OCI-LY3 (cell line): ENCODE data around the gene CACNA2D2.

Experiments used
- H2AFZ ChIP-seq: fragments of 200-600, 300-600 bp; shearing (Covaris generic); 2 replicates; pipeline ENCODE4 v1.6.0; 2014; ENCODE audit warnings: antibody characterized with exemption, low read depth, low read length
- H3K27ac ChIP-seq: fragments of 200-600, 300-600 bp; sonication (generic); 2 replicates; pipeline ENCODE4 v1.5.1; 2014; ENCODE audit warnings: mild to moderate bottlenecking, low read length, moderate library complexity, mixed read lengths
- H3K27me3 ChIP-seq: fragments of 200-600, 300-600 bp; sonication (generic); 2 replicates; pipeline ENCODE4 v1.6.1; 2014; ENCODE audit warnings: low read depth, low read length, mixed read lengths
- H3K36me3 ChIP-seq: fragments of 200-600, 300-600 bp; sonication (generic); replicated peaks from 2 replicates; pipeline ENCODE3; 2014; ENCODE audit warnings: low read depth, low read length, mixed read lengths
- H3K4me1 ChIP-seq: fragments of 300-600, 200-600 bp; sonication (generic); 2 replicates; pipeline ENCODE4 v1.6.1; 2014; ENCODE audit warnings: low read length, mixed read lengths
- H3K4me2 ChIP-seq: fragments of 200-600, 300-600 bp; sonication (generic); 2 replicates; pipeline ENCODE4 v1.6.1; 2014; ENCODE audit warnings: low read length, mixed read lengths
- H3K4me3 ChIP-seq: fragments of 300-600, 200-600 bp; sonication (generic); 2 replicates; pipeline ENCODE4 v1.5.1; 2014; ENCODE audit warnings: antibody characterized with exemption, mild to moderate bottlenecking, low read length, moderate library complexity
- H3K79me2 ChIP-seq: fragments of 300-600, 200-600 bp; shearing (Covaris generic); 2 replicates; pipeline ENCODE4 v1.6.1; 2014; ENCODE audit warnings: mild to moderate bottlenecking, low read length, mixed read lengths
- H3K9ac ChIP-seq: fragments of 300-600, 200-600 bp; shearing (Covaris generic); 2 replicates; pipeline ENCODE4 v1.6.0; 2014; ENCODE audit warnings: mild to moderate bottlenecking, low read length, moderate library complexity
- H3K9me3 ChIP-seq: fragments of 200-600, 300-600 bp; shearing (Covaris generic); 2 replicates; pipeline ENCODE4 v1.6.1; 2014; ENCODE audit warnings: low read length, mixed read lengths; ENCODE audit not compliant: insufficient read depth
- H4K20me1 ChIP-seq: fragments of 200-600, 300-600 bp; sonication (generic); 2 replicates; pipeline ENCODE4 v1.6.1; 2016; ENCODE audit warnings: low read length, mixed read lengths; ENCODE audit not compliant: insufficient read depth
- EZH2phosphoT487 ChIP-seq: fragments of 200-600 bp; shearing (Covaris generic); IDR thresholded peaks from 2 replicates; pipeline ENCODE4 v1.6.1; 2018; ENCODE audit warnings: antibody characterized with exemption, mixed run types, low read depth
- TF ChIP-seq, protein P1 (sequence below): fragments of 200-600, 300-600 bp; sonication (generic); IDR thresholded peaks from 2 replicates; pipeline ENCODE4 v1.5.1; 2014; ENCODE audit warnings: antibody characterized with exemption, low read length, low read depth

The CACNA2D2 gene

DNA sequence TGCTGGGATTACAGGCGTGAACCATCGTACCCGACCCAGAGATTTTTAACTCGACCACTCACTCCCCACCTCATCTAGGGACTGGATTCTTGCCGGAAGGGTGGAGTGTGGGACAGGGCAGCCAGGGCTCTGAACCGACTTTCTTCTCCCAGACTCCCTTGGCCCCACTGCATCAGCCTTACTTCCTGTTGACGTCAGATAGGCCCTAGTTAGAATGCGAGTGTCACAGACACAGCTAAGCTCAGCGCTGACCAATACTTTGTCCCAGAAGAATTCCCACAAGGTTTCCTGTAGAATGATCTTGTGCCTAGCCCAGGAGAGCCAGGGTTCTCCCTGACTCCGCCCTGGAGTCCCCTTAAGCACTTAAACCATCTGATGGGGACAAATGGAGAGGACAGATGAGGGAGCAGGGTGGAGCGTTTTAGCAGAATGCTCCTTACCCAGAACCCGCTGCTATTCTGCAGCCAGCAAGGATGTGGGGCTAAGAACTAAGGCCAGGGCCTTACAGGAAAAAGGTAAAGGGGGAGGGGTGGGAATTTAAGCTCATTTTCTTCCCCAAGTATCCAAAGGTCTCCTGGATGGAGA, 169.6 kb downstream of the CACNA2D2 start:
- no peak for TF ChIP-seq EZH2phosphoT487
- TF ChIP-seq, protein P1, sequence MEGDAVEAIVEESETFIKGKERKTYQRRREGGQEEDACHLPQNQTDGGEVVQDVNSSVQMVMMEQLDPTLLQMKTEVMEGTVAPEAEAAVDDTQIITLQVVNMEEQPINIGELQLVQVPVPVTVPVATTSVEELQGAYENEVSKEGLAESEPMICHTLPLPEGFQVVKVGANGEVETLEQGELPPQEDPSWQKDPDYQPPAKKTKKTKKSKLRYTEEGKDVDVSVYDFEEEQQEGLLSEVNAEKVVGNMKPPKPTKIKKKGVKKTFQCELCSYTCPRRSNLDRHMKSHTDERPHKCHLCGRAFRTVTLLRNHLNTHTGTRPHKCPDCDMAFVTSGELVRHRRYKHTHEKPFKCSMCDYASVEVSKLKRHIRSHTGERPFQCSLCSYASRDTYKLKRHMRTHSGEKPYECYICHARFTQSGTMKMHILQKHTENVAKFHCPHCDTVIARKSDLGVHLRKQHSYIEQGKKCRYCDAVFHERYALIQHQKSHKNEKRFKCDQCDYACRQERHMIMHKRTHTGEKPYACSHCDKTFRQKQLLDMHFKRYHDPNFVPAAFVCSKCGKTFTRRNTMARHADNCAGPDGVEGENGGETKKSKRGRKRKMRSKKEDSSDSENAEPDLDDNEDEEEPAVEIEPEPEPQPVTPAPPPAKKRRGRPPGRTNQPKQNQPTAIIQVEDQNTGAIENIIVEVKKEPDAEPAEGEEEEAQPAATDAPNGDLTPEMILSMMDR, result no peak
- H3K4me3 ChIP-seq, result no peak overlapping the region
- H3K4me1 ChIP-seq, result peaks cover 18% of the 10 kb centered on the region
- H3K4me2 ChIP-seq, result no peak overlapping the region
- no peaks in the 10 kb centered on the region for H3K27me3 ChIP-seq
- H3K79me2 ChIP-seq, result peaks cover 71% of the 10 kb centered on the region
- no peaks in the 10 kb centered on the region for H3K9me3 ChIP-seq
- H4K20me1 ChIP-seq, result peaks cover 15% of the 10 kb centered on the region
- H3K36me3 ChIP-seq, result peaks cover 53% of the 10 kb centered on the region
- H3K9ac ChIP-seq, result no peak overlapping the region
- no peak overlapping the region for H3K27ac ChIP-seq
- no peak overlapping the region for H2AFZ ChIP-seq

DNA sequence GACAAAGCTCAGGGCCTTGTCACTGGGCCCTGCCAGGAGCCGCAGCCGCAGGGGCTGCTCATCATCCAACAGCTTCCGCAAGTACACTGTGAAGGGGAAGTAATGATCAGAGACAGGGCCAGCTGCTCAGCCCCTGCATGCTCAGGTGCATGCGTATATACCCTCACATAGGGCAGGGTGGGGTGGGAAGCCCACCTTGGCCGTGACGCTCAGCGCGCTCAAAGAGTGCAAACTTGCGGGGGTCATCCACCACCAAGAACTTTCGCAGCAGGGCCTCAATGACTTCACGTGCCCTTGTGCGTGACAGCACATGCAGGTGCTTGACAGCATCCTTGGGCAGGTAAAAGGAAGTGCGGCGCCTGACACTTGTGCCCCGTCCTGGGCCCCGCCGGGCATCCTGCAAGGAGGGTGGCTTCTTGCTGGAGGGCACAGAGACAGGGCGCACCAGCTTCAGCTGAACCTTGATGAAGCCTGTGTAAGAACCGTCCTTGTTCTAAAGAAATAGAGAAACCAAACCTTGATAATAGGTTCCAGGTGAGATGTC, 172.0 kb downstream of the CACNA2D2 start:
- Histone ChIP-seq H3K4me2 (no peak overlapping the region), H3K9me3 (no peaks in the 10 kb centered on the region), H3K27ac (no peak overlapping the region), H2AFZ (no peak overlapping the region), H3K27me3 (no peaks in the 10 kb centered on the region), H3K36me3 (peaks cover 51% of the 10 kb centered on the region), H4K20me1 (peaks cover 15% of the 10 kb centered on the region), H3K4me3 (no peak overlapping the region), H3K9ac (no peak overlapping the region), H3K4me1 (peaks cover 25% of the 10 kb centered on the region), H3K79me2 (peaks cover 68% of the 10 kb centered on the region)
- no peak for TF ChIP-seq EZH2phosphoT487
- TF ChIP-seq, protein P1, result no peak

DNA sequence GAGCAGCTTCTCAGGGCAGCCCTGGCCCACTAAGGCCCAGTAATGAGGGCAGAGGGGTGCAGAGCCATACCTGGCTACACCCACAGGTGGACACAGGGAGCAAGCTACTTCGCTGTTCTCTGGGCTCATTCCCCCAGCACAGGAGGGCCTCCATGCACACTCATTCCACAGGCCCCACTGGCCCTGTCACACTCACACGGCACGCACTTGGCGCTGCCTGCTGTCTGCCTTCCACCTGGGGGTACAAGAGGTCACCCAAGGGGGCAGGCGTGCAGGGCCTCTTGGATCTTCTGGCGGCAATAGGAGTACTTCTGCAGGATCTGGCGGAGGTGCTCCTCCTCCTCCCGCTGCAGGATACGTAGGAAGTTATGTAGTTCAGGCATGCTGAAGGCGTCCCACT, 173.1 kb downstream of the CACNA2D2 start:
- Histone ChIP-seq H3K9ac (no peak overlapping the region), H3K36me3 (peaks cover 45% of the 10 kb centered on the region), H4K20me1 (peaks cover 15% of the 10 kb centered on the region), H3K4me1 (peaks cover 16% of the 10 kb centered on the region), H3K27ac (no peak overlapping the region), H3K4me2 (no peak overlapping the region), H3K9me3 (no peaks in the 10 kb centered on the region), H3K79me2 (peaks cover 61% of the 10 kb centered on the region), H2AFZ (no peak overlapping the region), H3K27me3 (no peaks in the 10 kb centered on the region), H3K4me3 (no peak overlapping the region)
- TF ChIP-seq, protein P1, result no peak
- no peak for TF ChIP-seq EZH2phosphoT487

- peaks cover 38% of the 10 kb centered on the region for H3K36me3 ChIP-seq
- H3K4me1 ChIP-seq, result peaks cover 14% of the 10 kb centered on the region
- H3K9me3 ChIP-seq, result no peaks in the 10 kb centered on the region
- peak within 1 kb of the TSS; percentile 22 for H3K27ac ChIP-seq
- H3K4me3 ChIP-seq, result peak within 1 kb of the TSS; percentile 91
- peaks cover 39% of the 10 kb centered on the region for H3K79me2 ChIP-seq
- H3K27me3 ChIP-seq, result no peaks in the 10 kb centered on the region
- no peak for TF ChIP-seq EZH2phosphoT487
- TF ChIP-seq, protein P1, result no peak
- H3K9ac ChIP-seq, result peak within 1 kb of the TSS; percentile 81
- H4K20me1 ChIP-seq, result peaks cover 2% of the 10 kb centered on the region; the same call in 1 of the 2 replicates
- H3K4me2 ChIP-seq, result peak within 1 kb of the TSS; percentile 93
- H2AFZ ChIP-seq, result no peak within 1 kb of the TSS
These were observed 175.3 kb downstream of the CACNA2D2 start, which contains the start of gene TUSC2 for GRCh38 chr3:50327943-50328691. Gene TUSC2, minus strand, starts transcription at chr3:50328223. Its CDS starts 124 bp downstream, at chr3:50328099.
